GOT3 (cell line): ENCODE results near the gene DZIP1.
"Not testable (repeated sequence)": the region's sequence is repeated elsewhere in the genome, so short reads cannot be mapped to it uniquely, and the experiment has no call there.

Source experiments
- DNase-seq: peaks from one replicate; lab custom pipeline; 2025; ENCODE audit warnings: mixed read lengths; lab: John Stamatoyannopoulos, UW

Gene DZIP1

GRCh38 chr13:95644601-95645052, at the start of gene DZIP1:
DZIP1 (minus strand) TSS chr13:95644706; CDS start chr13:95642029, 2,677 bp downstream.
- peak; percentile 33 for DNase-seq

DNA sequence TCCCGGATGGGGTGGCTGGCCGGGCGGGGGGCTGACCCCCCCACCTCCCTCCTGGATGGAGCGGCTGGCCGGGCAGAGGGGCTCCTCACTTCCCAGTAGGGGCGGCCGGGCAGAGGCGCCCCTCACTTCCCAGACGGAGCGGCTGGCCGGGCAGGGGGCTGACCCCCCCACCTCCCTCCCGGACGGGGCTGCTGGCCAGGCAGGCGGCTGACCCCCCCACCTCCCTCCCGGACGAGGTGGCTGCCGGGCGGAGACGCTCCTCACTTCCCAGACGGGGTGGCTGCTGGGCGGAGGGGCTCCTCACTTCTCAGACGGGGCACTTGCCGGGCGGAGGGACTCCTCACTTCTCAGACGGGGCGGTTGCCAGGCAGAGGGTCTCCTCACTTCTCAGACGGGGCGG, 46.5 kb upstream of the DZIP1 start:
- DNase-seq: not testable (repeated sequence)

DNA sequence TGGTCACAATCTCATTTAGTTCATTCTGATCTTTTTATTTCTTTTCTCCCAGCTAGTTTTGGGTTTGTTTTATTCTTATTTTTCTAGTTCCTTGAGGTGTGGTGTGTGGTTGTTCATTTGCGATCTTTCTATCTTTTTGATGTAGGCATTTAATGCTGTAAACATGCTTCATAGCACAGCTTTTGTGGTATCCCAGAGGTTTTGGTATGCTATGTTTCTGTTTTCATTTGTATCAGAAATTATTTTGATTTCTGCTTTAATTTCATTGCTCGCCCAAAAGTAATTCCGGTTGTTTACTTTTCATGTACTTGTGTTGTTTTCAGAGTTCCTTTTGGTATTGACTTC, 45.0 kb upstream of the DZIP1 start:
- no peak for DNase-seq

DNA sequence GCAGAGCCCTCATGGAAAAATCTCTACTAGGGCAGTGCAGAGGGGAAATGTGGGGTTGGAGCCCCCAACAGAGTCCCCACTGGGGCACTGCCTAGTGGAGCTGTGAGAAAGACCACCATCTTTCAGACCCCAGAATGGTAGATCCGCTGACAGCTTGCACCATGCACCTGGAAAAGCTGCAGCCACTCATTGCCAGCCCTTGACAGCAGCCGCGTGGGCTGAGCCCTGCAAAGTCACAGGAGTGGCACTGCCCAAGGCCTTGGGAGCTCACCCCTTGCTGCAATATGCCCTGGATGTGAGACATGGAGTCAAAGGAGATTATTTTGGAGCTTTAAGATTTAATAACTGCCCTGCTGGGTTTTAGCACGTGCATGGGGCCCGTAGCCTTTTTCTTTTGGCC, 40.5 kb upstream of the DZIP1 start:
- DNase-seq: not testable (repeated sequence)

GRCh38 chr13:95684418-95684817, 39.9 kb upstream of the DZIP1 start:
- DNase-seq: no peak

- no peak for DNase-seq
Measured at GRCh38 chr13:95679722-95680121, 35.2 kb upstream of the DZIP1 start.

DNA sequence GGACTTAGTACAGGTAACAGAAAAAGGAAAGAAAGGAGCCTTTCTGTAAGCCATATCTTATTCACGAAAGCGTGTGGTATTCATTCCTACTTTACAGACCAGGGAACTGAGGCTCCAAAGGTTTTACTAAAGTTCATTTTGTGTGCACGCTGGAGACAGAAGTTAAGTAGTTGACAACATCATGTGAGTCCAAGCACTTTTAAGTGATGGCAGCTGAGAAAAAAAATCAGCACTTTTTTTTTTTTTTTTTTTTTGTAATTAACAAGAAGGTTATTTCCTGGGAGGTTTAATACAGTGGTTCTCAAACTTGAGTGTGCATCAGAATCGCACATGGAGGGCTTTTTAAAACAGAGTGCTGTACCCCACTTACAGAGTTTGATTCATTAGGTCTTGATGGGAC, 34.5 kb upstream of the DZIP1 start:
- no peak for DNase-seq

GRCh38 chr13:95677564-95678266, 33.2 kb upstream of the DZIP1 start:
- no peak for DNase-seq

GRCh38 chr13:95676762-95677563, 32.5 kb upstream of the DZIP1 start, which contains the start of gene DNAJC3:
DNAJC3 (plus strand) TSS chr13:95677139; CDS start chr13:95677256, 117 bp downstream.
- DNase-seq: peak; percentile 90

GRCh38 chr13:95676105-95676761, 31.7 kb upstream of the DZIP1 start:
- DNase-seq: no peak

GRCh38 chr13:95671597-95671996, 27.1 kb upstream of the DZIP1 start:
- DNase-seq: no peak

DNA sequence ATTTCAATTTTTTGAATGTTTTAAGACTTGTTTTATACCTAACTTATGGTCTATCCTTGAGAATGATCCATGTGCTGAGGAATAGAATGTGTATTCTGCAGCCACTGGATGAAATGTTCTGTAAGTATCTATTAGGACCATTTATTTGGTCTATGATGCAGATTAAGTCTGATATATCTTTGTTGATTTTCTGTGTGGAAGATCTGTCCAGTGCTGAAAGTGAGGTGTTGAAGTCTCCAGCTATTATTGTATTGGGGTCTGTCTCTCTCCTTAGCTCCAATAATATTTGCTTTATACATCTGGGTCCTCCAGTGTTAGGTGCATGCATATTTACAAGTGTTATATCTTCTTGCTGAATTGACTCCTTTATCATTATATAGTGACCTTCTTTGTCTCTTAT, 22.7 kb upstream of the DZIP1 start:
- not testable (repeated sequence) for DNase-seq

DNA sequence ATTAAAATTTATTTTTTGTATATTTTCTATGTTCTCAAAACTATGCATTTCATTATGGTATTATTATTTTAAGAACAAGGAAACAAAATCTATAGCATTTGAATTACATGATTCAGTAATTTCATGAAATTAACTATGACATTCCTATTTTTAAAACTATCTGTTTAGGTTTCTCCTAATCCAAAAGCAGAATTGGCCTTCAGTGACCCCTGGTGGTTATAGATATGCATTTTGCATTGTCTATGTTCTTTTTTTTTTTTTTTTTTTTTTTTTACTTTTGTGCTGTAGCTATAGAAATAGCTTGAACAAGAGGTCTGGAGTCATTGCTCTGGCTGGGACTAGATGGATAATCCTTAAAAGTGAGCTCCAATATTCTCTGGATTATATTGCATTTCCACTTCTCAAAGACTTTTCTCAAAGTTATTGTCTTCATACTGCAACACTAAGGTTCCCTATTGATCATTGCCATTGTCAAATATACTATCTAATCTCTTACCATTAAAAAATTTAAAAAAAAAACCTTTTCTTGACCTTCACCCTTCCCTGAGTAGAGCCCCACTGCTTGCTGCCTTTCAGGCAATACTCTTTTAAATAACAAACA, 16.6 kb upstream of the DZIP1 start:
- no peak for DNase-seq

DNA sequence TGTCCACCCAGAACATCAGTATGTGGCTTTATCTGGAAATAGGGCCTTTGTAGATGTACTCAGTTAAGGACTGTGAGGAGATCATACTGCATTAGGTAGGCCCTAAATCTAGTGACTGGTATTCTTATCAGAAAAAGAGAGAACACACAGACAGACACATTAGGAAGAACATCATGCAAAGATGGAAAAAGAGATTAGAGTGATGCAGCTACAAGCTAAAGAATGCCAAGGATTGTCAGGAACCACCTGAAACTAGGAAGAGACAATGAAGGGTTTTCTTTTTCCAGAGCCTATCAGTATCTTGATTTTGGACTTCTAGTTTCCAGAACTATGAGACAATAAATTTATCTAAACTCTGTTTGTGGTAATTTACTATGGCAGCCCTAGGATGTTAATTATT, 15.0 kb upstream of the DZIP1 start:
- DNase-seq: no peak

DNA sequence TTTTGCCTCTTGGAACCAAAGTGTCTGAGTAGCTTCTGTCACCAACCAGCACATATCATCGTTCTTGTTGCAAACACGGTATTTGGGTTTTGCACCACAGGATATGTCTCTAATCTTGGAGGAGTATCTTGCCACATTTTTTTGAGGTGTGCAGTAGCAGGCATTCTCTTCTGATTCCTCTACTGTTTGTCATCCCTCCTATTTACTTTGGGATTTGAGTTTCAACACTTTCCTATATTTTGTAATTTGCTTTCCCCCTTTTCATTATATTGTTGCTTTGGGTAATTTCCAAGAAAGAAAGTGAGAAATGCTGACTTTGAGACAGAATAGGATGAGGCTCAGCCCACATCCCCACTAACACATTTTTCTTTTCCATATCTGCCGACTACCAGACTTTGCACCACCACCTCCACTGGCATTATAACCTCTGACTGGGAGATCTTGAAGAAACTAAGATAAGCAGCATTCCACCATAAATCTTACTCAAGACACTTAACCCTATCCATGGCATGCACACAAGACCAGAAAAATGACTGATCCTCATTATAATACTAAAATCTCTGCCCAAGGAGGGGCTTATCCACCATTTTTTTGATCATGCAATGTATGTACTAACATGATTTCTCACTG, 12.0 kb upstream of the DZIP1 start:
- no peak for DNase-seq

DNA sequence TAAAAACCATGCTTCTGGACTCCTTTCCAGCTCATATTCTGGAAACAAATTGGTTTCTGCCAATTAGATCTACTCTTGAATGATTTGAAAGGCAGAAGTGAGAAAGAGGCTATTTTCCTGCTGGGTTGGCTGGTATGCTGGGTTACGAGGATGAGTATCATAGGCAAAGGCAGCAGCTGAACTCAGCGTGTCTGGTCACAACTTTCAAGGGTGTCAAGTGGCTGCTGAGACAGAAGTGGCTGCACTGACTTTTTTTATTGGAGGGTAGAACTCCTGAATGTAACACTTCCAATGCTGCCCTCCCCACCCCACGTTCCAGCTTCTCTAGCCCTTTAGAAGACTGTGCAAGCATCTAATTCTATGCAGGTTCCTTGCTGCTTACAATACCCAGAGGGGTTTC, 8.3 kb upstream of the DZIP1 start:
- no peak for DNase-seq

DNA sequence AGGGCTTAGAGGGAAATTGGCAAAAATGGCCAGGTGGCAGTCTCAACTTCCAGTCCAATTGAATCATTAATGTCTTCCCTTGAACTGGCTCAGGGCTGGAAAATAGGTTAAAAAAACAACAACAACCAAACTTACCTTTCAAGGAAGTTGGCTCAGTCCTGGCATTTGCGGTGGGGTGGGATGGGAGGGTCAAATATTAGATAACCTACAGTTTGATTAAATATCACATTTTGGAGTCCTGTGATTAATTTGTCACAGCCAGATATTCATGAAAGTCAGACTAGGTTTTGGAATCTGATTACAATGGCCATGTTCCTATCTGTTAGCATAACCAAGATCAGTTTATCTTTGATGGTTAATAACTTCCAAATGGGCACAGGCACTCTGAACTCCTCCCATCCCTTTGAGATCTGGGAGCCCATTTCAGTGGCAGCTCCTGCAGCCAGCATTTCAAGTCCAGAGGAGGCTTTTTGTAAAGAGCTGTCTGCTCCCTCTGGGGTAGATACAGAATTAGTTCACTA, 7.8 kb upstream of the DZIP1 start:
- DNase-seq: no peak

- DNase-seq: no peak
Measured at GRCh38 chr13:95650696-95651095, 6.2 kb upstream of the DZIP1 start.

GRCh38 chr13:95647321-95647720, 2.8 kb upstream of the DZIP1 start:
- no peak for DNase-seq

DNA sequence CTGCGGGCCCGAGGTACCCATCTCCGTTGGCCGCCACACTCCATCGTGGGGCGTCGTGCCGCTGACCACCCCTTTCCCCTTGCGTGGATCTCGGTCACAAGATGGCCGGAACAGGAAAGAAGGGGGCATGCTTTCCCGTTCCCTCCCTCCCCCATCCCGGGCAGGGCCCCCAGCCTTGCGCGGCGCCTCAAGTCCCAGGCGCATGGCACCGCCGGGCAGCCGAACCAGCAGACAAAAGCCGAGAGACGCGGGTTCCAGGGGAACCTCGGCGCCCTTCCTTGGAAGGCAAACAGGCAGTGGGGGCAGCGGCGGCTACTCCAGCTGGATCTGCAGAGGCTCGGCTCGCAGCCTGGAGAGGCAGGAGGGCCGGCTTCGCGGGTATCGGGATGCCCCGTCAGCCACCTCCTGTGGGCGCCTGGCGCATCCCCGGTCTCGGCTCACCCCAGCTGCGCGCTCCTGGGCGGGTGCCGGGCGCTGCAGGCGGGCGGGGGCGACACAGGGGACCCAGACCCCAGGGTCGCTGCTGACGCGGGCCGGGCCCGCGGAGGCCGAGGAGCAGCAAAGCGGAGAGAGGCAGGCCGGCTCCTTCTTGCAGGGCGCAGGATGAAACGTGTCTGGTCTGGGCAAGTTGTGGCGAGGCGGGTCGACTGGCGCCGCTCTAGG, 439 bp downstream of the DZIP1 start:
- no peak for DNase-seq

DNA sequence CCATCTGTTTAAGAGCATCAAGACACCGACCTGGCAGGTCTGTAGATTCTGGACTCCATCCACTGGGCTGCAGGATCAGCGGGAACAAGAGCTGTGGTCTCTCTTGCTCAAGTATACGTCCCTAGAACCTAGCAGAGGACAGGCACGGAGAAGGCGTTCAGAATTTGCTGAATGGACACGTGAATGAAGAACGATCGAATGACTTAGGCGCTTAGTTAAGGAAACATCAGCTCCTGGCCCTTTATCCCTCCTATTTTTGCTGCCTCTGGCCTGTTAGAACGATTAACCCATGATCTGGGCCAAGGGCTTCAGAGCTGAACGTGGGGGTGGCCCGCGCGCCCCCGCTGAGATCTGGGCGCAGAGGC, 953 bp downstream of the DZIP1 start:
- DNase-seq: no peak
